Endothelial cell of umbilical vein (primary cell): ENCODE results near the gene ANXA5. TPM values are rescaled to one million over a fixed set of nuclear protein-coding genes. Genes with fewer than 3 reads are reported as not detected.

Experiments used
- BruUV-seq: library from RNA; stranded (reverse); fragments of 400-500 nt; replicated peaks from 2 replicates; lab custom pipeline; 2021; lab: Mats Ljungman, UMichigan
- CTCF ChIA-PET: fragments of 300-600, 350-600 bp; sonication (Branson Sonifier 250); formaldehyde crosslinking; loops from one replicate; lab custom pipeline; 2021; ENCODE audit warnings: antibody characterized with exemption, inconsistent platforms; lab: Charles Lee
- POLR2A ChIA-PET: fragments of 300-600, 350-600 bp; sonication (Branson Sonifier 250); formaldehyde crosslinking; loops from one replicate; lab custom pipeline; 2021; ENCODE audit warnings: antibody characterized with exemption, inconsistent platforms; lab: Charles Lee
- DNase-seq: peaks from one replicate; pipeline ENCODE4 v3.0.0-alpha.2; 2011; ENCODE audit warnings: low read depth, low spot score
- FAIRE-seq: peaks from 2 replicates; lab custom pipeline; 2011; peaks lifted over from hg19 to GRCh38; lab: Jason Lieb, UNC
- H2AFZ ChIP-seq: 2 replicates; pipeline ENCODE4 v1.6.0; 2012; ENCODE audit warnings: low read depth, low read length, control low read depth, inconsistent platforms
- H3K27ac ChIP-seq: 2 replicates; pipeline ENCODE4 v1.5.1; 2011; ENCODE audit warnings: low read depth, mild to moderate bottlenecking, control low read depth, low read length, moderate library complexity; ENCODE audit not compliant: insufficient read depth
- H3K27me3 ChIP-seq, 2 experiments: 2 replicates each; pipeline versions ENCODE4 v1.6.0 to v1.6.1; 2011; ENCODE audit warnings: low read length in 2 of 2, mixed read lengths in 1 of 2; ENCODE audit not compliant: control insufficient read depth in 2 of 2, insufficient read depth in 2 of 2
- H3K36me3 ChIP-seq, 2 experiments: 2 replicates in 1 of 2; 3 replicates in 1 of 2; pipeline ENCODE4 v1.5.1; 2011; ENCODE audit warnings: low read length in 2 of 2, mild to moderate bottlenecking in 1 of 2, moderate library complexity in 1 of 2; ENCODE audit not compliant: control insufficient read depth in 2 of 2, insufficient read depth in 2 of 2; ENCODE audit errors: extremely low read depth in 1 of 2
- H3K4me1 ChIP-seq: 3 replicates; pipeline ENCODE4 v1.5.1; 2011; ENCODE audit warnings: mild to moderate bottlenecking, low read length; ENCODE audit not compliant: control insufficient read depth, insufficient read depth; ENCODE audit errors: extremely low read depth
- H3K4me2 ChIP-seq: 2 replicates; pipeline ENCODE4 v1.6.1; 2011; ENCODE audit warnings: low read length, control low read depth, mixed read lengths; ENCODE audit not compliant: insufficient read depth
- H3K4me3 ChIP-seq, 3 experiments: fragments of 200-600 bp in 1 of 3; sonication (generic), shearing (Covaris generic) in 1 of 3; replicated peaks in 1 of 3; 2 replicates each; pipeline ENCODE4 v1.5.1; 2011 to 2016; ENCODE audit warnings: control low read depth in 3 of 3, low read length in 3 of 3, mild to moderate bottlenecking in 2 of 3, inconsistent platforms in 1 of 3, low read depth in 1 of 3, moderate library complexity in 1 of 3; ENCODE audit not compliant: insufficient read depth in 1 of 3
- H3K79me2 ChIP-seq: 2 replicates; pipeline ENCODE4 v1.6.0; 2012; ENCODE audit warnings: low read length, inconsistent platforms; ENCODE audit not compliant: control insufficient read depth, insufficient read depth
- H3K9ac ChIP-seq: replicated peaks from 2 replicates; pipeline ENCODE3; 2011; ENCODE audit warnings: low read length, control low read depth; ENCODE audit not compliant: insufficient read depth; ENCODE audit errors: extremely low read depth
- H3K9me1 ChIP-seq: replicated peaks from 3 replicates; pipeline ENCODE4 v1.6.0; 2011; ENCODE audit warnings: mild to moderate bottlenecking, low read length; ENCODE audit not compliant: control insufficient read depth, insufficient read depth; ENCODE audit errors: extremely low read depth
- H3K9me3 ChIP-seq: replicated peaks from 2 replicates; pipeline ENCODE4 v1.5.1; 2012; ENCODE audit warnings: low read length, inconsistent platforms; ENCODE audit not compliant: control insufficient read depth, insufficient read depth
- H4K20me1 ChIP-seq: replicated peaks from 2 replicates; pipeline ENCODE3; 2011; ENCODE audit warnings: mild to moderate bottlenecking, low read length; ENCODE audit not compliant: control insufficient read depth, insufficient read depth; ENCODE audit errors: extremely low read depth
- CTCF ChIP-seq, 2 donors: IDR thresholded peaks; 1 replicate in 1 of 2; 2 replicates in 1 of 2; pipeline ENCODE4 v1.5.1; 2011; ENCODE audit warnings: low read length in 2 of 2, mild to moderate bottlenecking in 2 of 2, moderate library complexity in 2 of 2, control low read depth in 1 of 2, inconsistent platforms in 1 of 2, low read depth in 1 of 2; ENCODE audit not compliant: insufficient read depth in 1 of 2; ENCODE audit errors: extremely low read depth in 1 of 2
- EZH2 ChIP-seq: IDR thresholded peaks from 2 replicates; pipeline ENCODE4 v1.6.1; 2012; ENCODE audit warnings: borderline replicate concordance, low read depth, mild to moderate bottlenecking, moderate library complexity, low read length, inconsistent platforms; ENCODE audit not compliant: severe bottlenecking
- FOS ChIP-seq: IDR thresholded peaks from 2 replicates; pipeline ENCODE4 v1.6.1; 2011; ENCODE audit warnings: mild to moderate bottlenecking, low read length, moderate library complexity, borderline replicate concordance; ENCODE audit not compliant: insufficient read depth
- GATA2 ChIP-seq: IDR thresholded peaks from 2 replicates; pipeline ENCODE4 v1.7.0; 2011; ENCODE audit warnings: low read depth, mild to moderate bottlenecking, moderate library complexity, mixed read lengths, low read length; ENCODE audit not compliant: insufficient read length, insufficient read depth
- JUN ChIP-seq: IDR thresholded peaks from 2 replicates; pipeline ENCODE4 v1.6.1; 2011; ENCODE audit warnings: borderline replicate concordance, low read depth; ENCODE audit not compliant: insufficient read length, insufficient read depth
- MAX ChIP-seq: IDR thresholded peaks from 2 replicates; pipeline ENCODE4 v1.6.1; 2011; ENCODE audit not compliant: insufficient read depth, insufficient read length
- MYC ChIP-seq: IDR thresholded peaks from one replicate; pipeline ENCODE4 v1.6.1; 2011; ENCODE audit warnings: mild to moderate bottlenecking, low read depth, low read length
- POLR2A ChIP-seq: IDR thresholded peaks from 2 replicates; pipeline ENCODE4 v1.6.1; 2012; ENCODE audit warnings: low read depth, mild to moderate bottlenecking, control low read depth, low read length
- POLR2AphosphoS5 ChIP-seq: IDR thresholded peaks from 2 replicates; pipeline ENCODE4 v1.6.1; 2012; ENCODE audit warnings: low read depth, mild to moderate bottlenecking, control low read depth, low read length, moderate library complexity; ENCODE audit not compliant: insufficient read depth
- dilution Hi-C: fragments of 300-500 bp; cut with MboI; formaldehyde crosslinking; loops from one replicate; pipeline ENCODE4 v1.15.0; 2019; ENCODE audit warnings: low sequenced_read_pairs; ENCODE audit not compliant: extremely low pct_ligation_motif_present
- intact Hi-C: fragments of 100-400 bp; cut with micrococcal nuclease; formaldehyde crosslinking; loops from one replicate; pipeline ENCODE4 v1.10.0; 2022
- polyA plus RNA-seq, 4 experiments: library from polyadenylated mRNA; depleted of rRNA in 3 of 4; stranded (reverse) in 3 of 4; unstranded in 1 of 4; fragments of >200 nt; gene quantifications; 2 replicates each; pipeline versions ENCODE4 v1.2.1 to v1.2.3, GENCODE V29; 2011 to 2012; ENCODE audit warnings: missing spikeins in 1 of 4
- total RNA-seq: library from RNA; stranded (reverse); gene quantifications from 2 replicates; pipeline ENCODE4 v1.2.3, GENCODE V29; 2021

Gene ANXA5
- total and polyA plus RNA-seq, 2 donors (not counting 3 experiments of a cell fraction or from before 2014, with no cell fraction given) = 450 to 528 TPM

DNA sequence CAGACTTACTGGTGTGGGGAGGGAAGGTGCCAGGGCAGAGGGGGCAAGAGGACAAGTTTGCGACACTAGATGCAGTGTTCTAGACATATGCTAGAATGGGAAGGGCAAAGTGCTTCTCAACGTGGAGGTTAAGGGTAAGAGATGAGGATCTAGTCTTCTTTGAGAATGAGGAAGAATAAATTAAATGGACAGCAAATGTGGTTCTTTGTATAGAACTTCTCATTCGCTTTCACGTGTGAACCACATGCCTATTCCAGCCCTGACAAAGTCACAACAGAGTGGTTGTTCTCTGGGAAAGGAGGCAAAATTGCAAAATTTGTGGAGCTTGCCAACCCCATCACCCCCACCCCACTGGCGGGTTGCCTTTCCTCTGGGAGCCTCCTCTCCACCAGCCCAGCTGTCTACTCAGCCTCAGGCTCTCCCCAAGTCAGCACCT is 1.5 kb upstream of the ANXA5 start:
- ChIA-PET CTCF (interaction anchor here (1.5 to 1.7 kb wide), 2 partner anchors 10 to 13 kb away, joined by 3 to 6 read pairs; no protein-coding TSS in a partner anchor), POLR2A (interaction anchor here (0.6 kb wide), 1 partner anchor 30 kb away, joined by 4 read pairs; no protein-coding TSS in a partner anchor)
- Histone ChIP-seq H3K79me2 (peaks cover 32% of the 10 kb centered on the region), H3K27me3 (no peaks in the 10 kb centered on the region), H3K9ac (no peak overlapping the region), H3K4me2 (no peak overlapping the region), H3K27ac (no peak overlapping the region), H2AFZ (no peak overlapping the region), H3K36me3 (peaks cover 0 to 5% of the 10 kb centered on the region in 2 experiments), H4K20me1 (peaks cover 2% of the 10 kb centered on the region), H3K4me3 (no peak overlapping the region), H3K9me3 (no peaks in the 10 kb centered on the region), H3K4me1 (peaks cover 22% of the 10 kb centered on the region), H3K9me1 (no peaks in the 10 kb centered on the region)
- DNase-seq (no peak), FAIRE-seq (no peak)
- no TSS peak for BruUV-seq
- TF ChIP-seq FOS (no peak), EZH2 (no peak), GATA2 (no peak), JUN (no peak), POLR2A (no peak), POLR2AphosphoS5 (no peak), CTCF (IDR thresholded peaks at IDR 0.05; ENCODE audit: extremely low read depth in 1 of 2, insufficient read depth in 1 of 2, low read depth in 1 of 2, low read length in 2 of 2) (no peak), MAX (no peak), MYC (no peak)
- dilution Hi-C loops = no loop called here
- intact Hi-C loops = no loop called here
